Heart left ventricle (tissue), 13 donors: ENCODE measurements around the gene BMERB1.

Experiments
- CTCF ChIP-seq, 12 donors: fragments of 200-600 bp; sonication (generic) in 4 of 12; IDR thresholded peaks; one replicate each; pipeline versions ENCODE4 v1.5.0 to v1.8.0; 2018 to 2022; ENCODE audit warnings: antibody characterized with exemption in 12 of 12, mild to moderate bottlenecking in 5 of 12
- POLR2A ChIP-seq, 2 donors: fragments of 450-650 bp; IDR thresholded peaks; one replicate each; pipeline ENCODE4 v1.6.1; 2017; ENCODE audit warnings: antibody characterized with exemption in 2 of 2, mild to moderate bottlenecking in 2 of 2, moderate library complexity in 2 of 2
- donor health status: ischemic (EF 13 %, LVEDD 7.1; RV severe dilation, severe dysfunction).
- donor health status: DM: no; HTN: yes; CAD: no.
- donor health status: DM: no; HTN: no; CAD: no.
- donor health status: ischemic (EF 25% LVEDD 6.9; RV normal size, moderate dysfunction).
- donor health status: ischemic (EF 25% LVEDD 5.7; RV mildly dilated, moderate dysfunction).
- donor health status: ischemic (EF 35%, LVEDD 5.7; RV mildly dilated, moderate dysfunction).
- donor health status: nonischemic (EF 11% LVEDD 7.7; RV severe dilation, severe dysfunction).
- donor health status: DM: yes; HTN: yes; CAD: no.
- donor health status: PGD.
- donor health status: ischemic (EF 29% LVEDD 5.4; RV normal size, mild dysfunction).
- donor health status: nonischemic (EF 23%, LVEDD 6.1; RV moderate dilation, normal function).

- TF ChIP-seq CTCF (IDR thresholded peaks at IDR 0.05) (no peak), POLR2A (IDR thresholded peaks at IDR 0.05) (no peak)
These were observed 47.8 kb downstream of the BMERB1 start for GRCh38 chr16:15482068-15482747.
